B cell (primary cell): ENCODE data around the gene SART1. TPM values are rescaled to one million over a fixed set of nuclear protein-coding genes. Genes with fewer than 3 reads are reported as not detected.

Experiments
- ATAC-seq: fragments of 200-7000 bp; cut with Tn5 transposase; one replicate; pipeline ENCODE4 v1.10.0; 2021; ENCODE audit warnings: low read depth, mild to moderate bottlenecking, moderate number of reproducible peaks, moderate library complexity
- CTCF ChIA-PET: fragments of 350-600 bp; sonication (Branson Sonifier 250); formaldehyde crosslinking; loops from one replicate; lab custom pipeline; 2021; ENCODE audit warnings: antibody characterized with exemption, inconsistent platforms; lab: Charles Lee
- POLR2A ChIA-PET: fragments of 350-600 bp; sonication (Branson Sonifier 250); formaldehyde crosslinking; loops from one replicate; lab custom pipeline; 2021; ENCODE audit warnings: antibody characterized with exemption; lab: Charles Lee
- DNase-seq: peaks from one replicate; pipeline ENCODE4 v3.0.0; 2013
- H2AFZ ChIP-seq: 2 replicates; pipeline ENCODE4 v1.6.1; 2012; ENCODE audit warnings: mild to moderate bottlenecking, low read depth, low read length; ENCODE audit not compliant: insufficient read depth, poor library complexity, severe bottlenecking
- H3K27ac ChIP-seq, 2 donors: 1 replicate in 1 of 2; 2 replicates in 1 of 2; pipeline ENCODE4 v1.5.1; 2012 to 2013; ENCODE audit warnings: low read length in 2 of 2, mild to moderate bottlenecking in 2 of 2, moderate library complexity in 1 of 2
- H3K27me3 ChIP-seq, 4 experiments: fragments of 200-600 bp in 1 of 4; sonication (generic) in 1 of 4; replicated peaks in 1 of 4; 1 replicate in 2 of 4; 2 replicates in 2 of 4; pipeline versions ENCODE4 v1.6.1 to v1.7.0; 2013 to 2016; ENCODE audit warnings: low read length in 3 of 4, mild to moderate bottlenecking in 2 of 4, mixed read lengths in 1 of 4, moderate library complexity in 1 of 4; ENCODE audit not compliant: insufficient read depth in 4 of 4, control insufficient read depth in 3 of 4; ENCODE audit errors: control extremely low read depth in 1 of 4
- H3K36me3 ChIP-seq, 2 experiments: replicated peaks in 1 of 2; 1 replicate in 1 of 2; 2 replicates in 1 of 2; pipeline versions ENCODE4 v1.6.1 to v1.7.1; 2013; ENCODE audit warnings: low read length in 1 of 2; ENCODE audit not compliant: insufficient read depth in 2 of 2, control insufficient read depth in 1 of 2; ENCODE audit errors: control extremely low read depth in 1 of 2, extremely low read depth in 1 of 2
- H3K4me1 ChIP-seq, 2 donors: fragments of 200-600 bp in 1 of 2; sonication (generic) in 1 of 2; 1 replicate in 1 of 2; 2 replicates in 1 of 2; pipeline versions ENCODE4 v1.5.1 to v1.6.1; 2013 to 2017; ENCODE audit warnings: low read length in 2 of 2; ENCODE audit not compliant: control insufficient read depth in 2 of 2, insufficient read depth in 2 of 2
- H3K4me2 ChIP-seq: replicated peaks from 2 replicates; pipeline ENCODE3; 2012; ENCODE audit warnings: mild to moderate bottlenecking, low read depth, low read length; ENCODE audit not compliant: poor library complexity, severe bottlenecking
- H3K4me3 ChIP-seq, 5 experiments: fragments of 200-600 bp in 1 of 5; sonication (generic) in 1 of 5; 1 replicate in 3 of 5; 2 replicates in 2 of 5; pipeline versions ENCODE4 v1.5.1 to v1.7.0; 2011 to 2016; ENCODE audit warnings: low read length in 4 of 5, mild to moderate bottlenecking in 4 of 5, low read depth in 2 of 5, control low read depth in 1 of 5, moderate library complexity in 1 of 5; ENCODE audit not compliant: insufficient read depth in 1 of 5; ENCODE audit errors: control extremely low read depth in 1 of 5, extremely low read depth in 1 of 5
- H3K79me2 ChIP-seq: fragments of 200-600 bp; sonication (generic); one replicate; pipeline ENCODE4 v1.6.0; 2016; ENCODE audit warnings: low read length; ENCODE audit not compliant: control insufficient read depth, insufficient read depth
- H3K9ac ChIP-seq: fragments of 200-600 bp; sonication (generic); 2 replicates; pipeline ENCODE4 v1.6.1; 2017; ENCODE audit warnings: mild to moderate bottlenecking, low read length, moderate library complexity
- H3K9me3 ChIP-seq, 3 donors: one replicate each; pipeline versions ENCODE4 v1.6.1 to v1.7.1; 2013; ENCODE audit warnings: low read length in 2 of 3; ENCODE audit not compliant: control insufficient read depth in 2 of 3, insufficient read depth in 1 of 3; ENCODE audit errors: control extremely low read depth in 1 of 3
- H4K20me1 ChIP-seq: 2 replicates; pipeline ENCODE4 v1.6.0; 2012; ENCODE audit warnings: mild to moderate bottlenecking, low read length; ENCODE audit not compliant: insufficient read depth, control insufficient read depth, poor library complexity, severe bottlenecking
- H3K27ac Mint-ChIP-seq: one replicate; pipeline ENCODE4 v1.8.0; 2021; ENCODE audit warnings: mixed read lengths
- H3K27me3 Mint-ChIP-seq: one replicate; pipeline ENCODE4 v1.8.0; 2021; ENCODE audit warnings: mixed read lengths
- H3K4me1 Mint-ChIP-seq: one replicate; pipeline ENCODE4 v1.8.0; 2021; ENCODE audit warnings: mixed read lengths
- H3K4me3 Mint-ChIP-seq: one replicate; pipeline ENCODE4 v1.8.0; 2021; ENCODE audit warnings: mixed read lengths
- H3K9me3 Mint-ChIP-seq: one replicate; pipeline ENCODE4 v1.8.0; 2022; ENCODE audit warnings: mixed read lengths; ENCODE audit not compliant: insufficient read depth
- EZH2 ChIP-seq: IDR thresholded peaks from 2 replicates; pipeline ENCODE4 v1.6.1; 2012; ENCODE audit warnings: borderline replicate concordance, low read depth, mild to moderate bottlenecking, moderate library complexity, low read length; ENCODE audit not compliant: insufficient read depth, poor library complexity, severe bottlenecking
- WGBS: methylation state at CpG from one replicate; pipeline ENCODE4 v1.1.5; 2013; ENCODE audit warnings: missing lambda C conversion rate; ENCODE audit not compliant: insufficient coverage; 5-methylcytosine and 5-hydroxymethylcytosine counted together
- intact Hi-C: fragments of 100-400 bp; cut with micrococcal nuclease; formaldehyde crosslinking; loops from one replicate; pipeline ENCODE4 v1.10.0; 2022
- polyA plus RNA-seq: library from polyadenylated mRNA; depleted of rRNA; stranded (reverse); fragments of >200 nt; gene quantifications from 2 replicates; pipeline ENCODE4 v1.2.3, GENCODE V29; 2012
- total RNA-seq, 2 donors: library from RNA; stranded (reverse); fragments of 120-200 nt in 1 of 2; gene quantifications; 1 replicate in 1 of 2; 2 replicates in 1 of 2; pipeline versions ENCODE4 v1.2.3 to v1.2.4, GENCODE V29; 2013 to 2022
- TF ChIP-seq, protein P1 (sequence below): fragments of 200-600 bp; IDR thresholded peaks from one replicate; pipeline ENCODE4 v1.8.0; 2022; ENCODE audit warnings: antibody characterized with exemption, mild to moderate bottlenecking

SART1 gene
- total and polyA plus RNA-seq, 2 donors (not counting 1 experiment from before 2014, with no cell fraction given): 74.5 to 102 TPM

DNA sequence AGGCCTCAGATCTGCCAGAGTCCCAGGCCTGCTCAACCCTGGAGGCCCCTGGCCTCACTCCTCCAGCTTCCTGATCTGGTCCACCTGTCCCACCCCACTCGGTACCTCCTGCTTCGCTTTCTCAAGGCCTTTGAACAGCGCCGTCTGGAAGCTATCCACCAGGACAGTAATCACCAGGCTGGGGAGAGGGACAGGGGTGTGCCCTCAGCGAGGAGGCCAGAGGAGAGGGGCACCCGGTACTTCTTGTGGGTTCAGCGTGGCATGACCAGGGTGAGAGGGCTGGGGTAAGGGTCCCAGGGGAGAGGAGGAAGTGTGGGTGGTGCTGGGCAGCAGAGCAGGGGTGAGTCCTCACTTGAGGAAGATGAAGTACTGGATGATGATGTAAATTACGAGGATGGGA is 58.7 kb downstream of the SART1 start:
- Histone ChIP-seq H3K4me2 (no peak overlapping the region), H2AFZ (no peak overlapping the region), H4K20me1 (no peaks in the 10 kb centered on the region), H3K4me1 (peaks cover 7% of the 10 kb centered on the region in 2 donors), H3K79me2 (no peaks in the 10 kb centered on the region), H3K27ac (no peak overlapping the region), H3K27me3 (peaks cover 0 to 9% (median 4%) of the 10 kb centered on the region in 4 experiments), H3K9ac (no peak overlapping the region), H3K36me3 (no peaks in the 10 kb centered on the region), H3K4me3 (no peak overlapping the region), H3K9me3 (no peaks in the 10 kb centered on the region)
- no peak for ATAC-seq
- no peak for DNase-seq
- peaks cover 4% of the 10 kb centered on the region for H3K27me3 Mint-ChIP-seq
- WGBS: 72% methylated on average over 5 of the region's 8 CpGs
- ChIA-PET POLR2A (no interaction called here), CTCF (interaction anchor here (1.6 kb wide), 1 partner anchor 160 kb away, joined by 4 read pairs; the partner anchor contains the start of gene MUS81)
- peaks cover 5% of the 10 kb centered on the region for H3K4me1 Mint-ChIP-seq
- TF ChIP-seq, protein P1, sequence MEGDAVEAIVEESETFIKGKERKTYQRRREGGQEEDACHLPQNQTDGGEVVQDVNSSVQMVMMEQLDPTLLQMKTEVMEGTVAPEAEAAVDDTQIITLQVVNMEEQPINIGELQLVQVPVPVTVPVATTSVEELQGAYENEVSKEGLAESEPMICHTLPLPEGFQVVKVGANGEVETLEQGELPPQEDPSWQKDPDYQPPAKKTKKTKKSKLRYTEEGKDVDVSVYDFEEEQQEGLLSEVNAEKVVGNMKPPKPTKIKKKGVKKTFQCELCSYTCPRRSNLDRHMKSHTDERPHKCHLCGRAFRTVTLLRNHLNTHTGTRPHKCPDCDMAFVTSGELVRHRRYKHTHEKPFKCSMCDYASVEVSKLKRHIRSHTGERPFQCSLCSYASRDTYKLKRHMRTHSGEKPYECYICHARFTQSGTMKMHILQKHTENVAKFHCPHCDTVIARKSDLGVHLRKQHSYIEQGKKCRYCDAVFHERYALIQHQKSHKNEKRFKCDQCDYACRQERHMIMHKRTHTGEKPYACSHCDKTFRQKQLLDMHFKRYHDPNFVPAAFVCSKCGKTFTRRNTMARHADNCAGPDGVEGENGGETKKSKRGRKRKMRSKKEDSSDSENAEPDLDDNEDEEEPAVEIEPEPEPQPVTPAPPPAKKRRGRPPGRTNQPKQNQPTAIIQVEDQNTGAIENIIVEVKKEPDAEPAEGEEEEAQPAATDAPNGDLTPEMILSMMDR: no peak
- no peak for TF ChIP-seq EZH2
- H3K4me3 Mint-ChIP-seq: no peak overlapping the region
- H3K9me3 Mint-ChIP-seq: no peaks in the 10 kb centered on the region
- intact Hi-C loops: no loop called here
- H3K27ac Mint-ChIP-seq: no peak overlapping the region

DNA sequence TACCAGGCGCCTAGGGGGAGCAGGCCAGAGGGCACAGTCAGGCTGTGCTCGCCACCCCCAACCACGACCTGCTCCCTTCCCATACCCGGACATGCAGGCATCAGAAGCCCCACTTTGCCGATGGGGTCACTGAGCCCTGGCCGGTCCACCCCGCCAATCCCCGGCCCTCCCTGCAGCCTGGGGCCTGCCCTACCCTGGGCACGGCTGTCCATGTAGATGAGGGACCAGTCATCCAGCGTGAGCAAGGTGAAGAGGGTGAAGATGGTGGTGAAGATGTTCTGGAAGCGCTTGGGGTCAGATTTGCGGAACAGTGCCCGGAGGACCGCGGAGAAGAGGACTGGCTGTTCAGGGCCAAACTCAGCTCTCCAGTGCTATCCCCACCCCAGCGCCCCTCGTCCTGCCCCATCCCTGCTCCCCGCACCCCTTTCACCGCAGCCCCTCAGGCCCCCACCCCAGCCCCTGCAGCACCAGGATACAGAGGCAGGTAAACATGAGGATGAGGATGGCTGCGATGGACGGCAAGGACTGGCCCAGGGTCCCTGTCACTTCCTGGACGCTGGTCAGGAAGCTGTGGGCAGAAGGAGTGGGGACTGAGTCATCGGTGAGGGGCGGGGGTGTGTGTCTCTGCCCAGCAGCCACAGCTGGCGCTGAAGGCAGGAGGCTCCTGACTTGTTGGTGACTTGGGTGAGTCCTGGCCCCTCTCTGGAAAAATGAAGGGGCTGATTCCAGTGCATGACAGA is 59.3 kb downstream of the SART1 start:
- no peak overlapping the region for H3K27ac Mint-ChIP-seq
- H3K79me2 ChIP-seq: no peaks in the 10 kb centered on the region
- H3K9ac ChIP-seq: no peak overlapping the region
- H3K27me3 Mint-ChIP-seq: peaks cover 4% of the 10 kb centered on the region
- ChIA-PET CTCF (interaction anchor here (1.2 to 1.9 kb wide), 3 partner anchors 136 to 201 kb away, joined by 3 to 13 read pairs (median 4); partner anchors contain the start of gene MUS81), POLR2A (interaction anchor here (0.6 kb wide), 1 partner anchor 134 kb away, joined by 10 read pairs; no protein-coding TSS in a partner anchor)
- H4K20me1 ChIP-seq: no peaks in the 10 kb centered on the region
- no peak overlapping the region for H3K4me2 ChIP-seq
- peaks cover 0 to 9% (median 4%) of the 10 kb centered on the region in 4 experiments for H3K27me3 ChIP-seq
- ATAC-seq: no peak
- 68% methylated on average over 18 of the region's 25 CpGs for WGBS
- H3K4me1 Mint-ChIP-seq: peaks cover 5% of the 10 kb centered on the region
- intact Hi-C loops: no loop called here
- H3K27ac ChIP-seq: no peak overlapping the region
- no peak for DNase-seq
- no peaks in the 10 kb centered on the region for H3K9me3 Mint-ChIP-seq
- no peak overlapping the region for H3K4me3 ChIP-seq
- no peak overlapping the region for H2AFZ ChIP-seq
- TF ChIP-seq, protein P1: no peak
- TF ChIP-seq EZH2: no peak
- H3K4me1 ChIP-seq: peaks cover 7% of the 10 kb centered on the region in 2 donors
- H3K36me3 ChIP-seq: no peaks in the 10 kb centered on the region
- H3K4me3 Mint-ChIP-seq: no peak overlapping the region
- no peaks in the 10 kb centered on the region for H3K9me3 ChIP-seq
